ENCODE measurements around the gene TSC2. TPM values are rescaled to one million over a fixed set of nuclear protein-coding genes. Genes with fewer than 3 reads are reported as not detected.

Gene TSC2
- total RNA-seq, 1 experiment from 2014 or later, result 109 TPM

DNA sequence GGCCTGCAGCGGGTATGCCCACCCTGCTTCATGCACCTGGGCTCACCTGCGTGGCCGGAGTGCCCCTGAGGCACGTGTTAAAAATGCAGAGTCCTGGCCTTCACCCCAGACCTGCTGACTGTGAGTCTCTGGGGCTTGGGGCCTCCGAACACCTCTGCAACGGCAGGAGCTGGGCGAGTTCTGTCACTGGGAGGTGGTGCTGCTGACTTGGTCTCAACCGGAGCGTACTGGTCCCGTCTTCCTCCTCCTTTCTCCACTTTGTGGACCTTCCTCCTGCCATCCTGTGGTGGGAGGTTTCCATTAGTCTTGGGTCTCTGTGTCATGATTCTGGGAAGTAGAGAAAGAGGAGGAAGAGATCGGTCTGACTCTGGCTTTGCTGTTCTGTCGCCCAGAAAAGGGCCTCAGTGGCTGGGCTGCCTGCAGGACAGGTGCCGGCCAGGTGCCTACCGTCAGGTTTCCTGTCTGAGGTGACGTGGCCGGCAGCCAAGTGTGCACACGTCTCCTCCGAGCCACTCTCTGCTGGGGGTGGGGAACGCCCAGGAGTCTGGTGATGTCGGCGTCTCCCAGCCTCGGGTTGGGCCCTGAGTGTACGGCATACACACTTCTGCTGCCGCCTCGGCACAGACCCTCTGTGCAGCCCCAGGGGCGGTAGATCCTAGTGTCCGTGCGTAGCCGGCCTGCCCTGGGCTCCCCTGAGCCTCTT, 6.9 kb downstream of the TSC2 start:
- no peaks in the 10 kb centered on the region for H3K36me3 ChIP-seq (ENCODE audit: control insufficient read depth, insufficient read depth, low read length)
- Mint-ChIP-seq H3K4me3 (ENCODE audit: unreplicated experiment) (no peak overlapping the region), H3K27ac (ENCODE audit: unreplicated experiment) (no peak overlapping the region), H3K4me1 (ENCODE audit: low read depth, unreplicated experiment) (no peaks in the 10 kb centered on the region), H3K36me3 (ENCODE audit: insufficient read depth, unreplicated experiment) (peaks cover 16% of the 10 kb centered on the region), H3K27me3 (ENCODE audit: insufficient read depth, unreplicated experiment) (no peaks in the 10 kb centered on the region), H3K9me3 (ENCODE audit: unreplicated experiment) (no peaks in the 10 kb centered on the region)
- CTCF ChIA-PET, result no interaction called here
- no peaks in the 10 kb centered on the region for H3K9me3 ChIP-seq
- intact Hi-C loops (cut with micrococcal nuclease; ENCODE audit: unreplicated experiment), result no loop called here
- H3K4me3 ChIP-seq (ENCODE audit: low read depth, low read length), result no peak overlapping the region
- TF ChIP-seq, protein P1, sequence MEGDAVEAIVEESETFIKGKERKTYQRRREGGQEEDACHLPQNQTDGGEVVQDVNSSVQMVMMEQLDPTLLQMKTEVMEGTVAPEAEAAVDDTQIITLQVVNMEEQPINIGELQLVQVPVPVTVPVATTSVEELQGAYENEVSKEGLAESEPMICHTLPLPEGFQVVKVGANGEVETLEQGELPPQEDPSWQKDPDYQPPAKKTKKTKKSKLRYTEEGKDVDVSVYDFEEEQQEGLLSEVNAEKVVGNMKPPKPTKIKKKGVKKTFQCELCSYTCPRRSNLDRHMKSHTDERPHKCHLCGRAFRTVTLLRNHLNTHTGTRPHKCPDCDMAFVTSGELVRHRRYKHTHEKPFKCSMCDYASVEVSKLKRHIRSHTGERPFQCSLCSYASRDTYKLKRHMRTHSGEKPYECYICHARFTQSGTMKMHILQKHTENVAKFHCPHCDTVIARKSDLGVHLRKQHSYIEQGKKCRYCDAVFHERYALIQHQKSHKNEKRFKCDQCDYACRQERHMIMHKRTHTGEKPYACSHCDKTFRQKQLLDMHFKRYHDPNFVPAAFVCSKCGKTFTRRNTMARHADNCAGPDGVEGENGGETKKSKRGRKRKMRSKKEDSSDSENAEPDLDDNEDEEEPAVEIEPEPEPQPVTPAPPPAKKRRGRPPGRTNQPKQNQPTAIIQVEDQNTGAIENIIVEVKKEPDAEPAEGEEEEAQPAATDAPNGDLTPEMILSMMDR (IDR thresholded peaks at IDR 0.05; ENCODE audit: insufficient read depth in 1 of 2, low read depth in 1 of 2, low read length in 1 of 2, severe bottlenecking in 1 of 2, unreplicated experiment in 1 of 2), result no peak
- POLR2A ChIA-PET, result no interaction called here
- no peaks in the 10 kb centered on the region for H3K4me1 ChIP-seq
- no TSS peak for BruUV-seq (replicated peaks)
- no peak for DNase-seq
- H3K27me3 ChIP-seq (replicated peaks; ENCODE audit: control insufficient read depth, insufficient read depth, low read length), result no peaks in the 10 kb centered on the region

DNA sequence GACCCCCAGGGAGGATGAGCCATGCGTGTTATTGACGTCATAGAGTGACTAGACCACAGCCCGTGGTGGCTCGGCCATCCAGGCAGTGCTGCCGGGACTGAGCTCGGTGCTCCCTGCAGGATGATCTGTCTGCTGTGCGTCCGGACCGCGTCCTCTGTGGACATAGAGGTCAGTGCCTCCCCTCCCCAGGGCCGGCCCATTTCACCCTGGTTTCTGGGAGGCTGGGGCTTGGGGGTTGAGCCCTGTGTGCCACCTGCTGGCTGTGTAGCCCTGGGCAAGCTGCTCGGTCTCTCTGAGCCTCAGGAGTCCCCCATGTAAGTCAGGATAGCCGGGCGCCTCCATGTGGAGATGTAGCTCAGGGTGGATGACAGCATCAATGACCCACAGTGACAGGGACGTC, 8.3 kb downstream of the TSC2 start:
- Histone ChIP-seq H3K36me3 (ENCODE audit: control insufficient read depth, insufficient read depth, low read length) (no peaks in the 10 kb centered on the region), H3K4me1 (no peaks in the 10 kb centered on the region), H3K9me3 (no peaks in the 10 kb centered on the region), H3K4me3 (ENCODE audit: low read depth, low read length) (no peak overlapping the region), H3K27me3 (replicated peaks; ENCODE audit: control insufficient read depth, insufficient read depth, low read length) (no peaks in the 10 kb centered on the region)
- no peak for DNase-seq
- intact Hi-C loops (cut with micrococcal nuclease; ENCODE audit: unreplicated experiment), result loop anchor here (1.0 to 2.0 kb wide), 2 partner anchors 33 to 35 kb away; no protein-coding TSS in a partner anchor
- Mint-ChIP-seq H3K27ac (ENCODE audit: unreplicated experiment) (no peak overlapping the region), H3K9me3 (ENCODE audit: unreplicated experiment) (no peaks in the 10 kb centered on the region), H3K4me1 (ENCODE audit: low read depth, unreplicated experiment) (no peaks in the 10 kb centered on the region), H3K27me3 (ENCODE audit: insufficient read depth, unreplicated experiment) (no peaks in the 10 kb centered on the region), H3K36me3 (ENCODE audit: insufficient read depth, unreplicated experiment) (peaks cover 16% of the 10 kb centered on the region), H3K4me3 (ENCODE audit: unreplicated experiment) (no peak overlapping the region)
- ChIA-PET CTCF (interaction anchor here (0.9 to 2.4 kb wide), 3 partner anchors 8 to 33 kb away, joined by 3 to 13 read pairs (median 3); partner anchors contain the start of genes NTHL1 and TSC2), POLR2A (no interaction called here)
- TF ChIP-seq, protein P1 (IDR thresholded peaks at IDR 0.05; ENCODE audit: insufficient read depth in 1 of 2, low read depth in 1 of 2, low read length in 1 of 2, severe bottlenecking in 1 of 2, unreplicated experiment in 1 of 2), result peak in 1 of 2 experiments; percentile 37
- BruUV-seq (replicated peaks), result no TSS peak

DNA sequence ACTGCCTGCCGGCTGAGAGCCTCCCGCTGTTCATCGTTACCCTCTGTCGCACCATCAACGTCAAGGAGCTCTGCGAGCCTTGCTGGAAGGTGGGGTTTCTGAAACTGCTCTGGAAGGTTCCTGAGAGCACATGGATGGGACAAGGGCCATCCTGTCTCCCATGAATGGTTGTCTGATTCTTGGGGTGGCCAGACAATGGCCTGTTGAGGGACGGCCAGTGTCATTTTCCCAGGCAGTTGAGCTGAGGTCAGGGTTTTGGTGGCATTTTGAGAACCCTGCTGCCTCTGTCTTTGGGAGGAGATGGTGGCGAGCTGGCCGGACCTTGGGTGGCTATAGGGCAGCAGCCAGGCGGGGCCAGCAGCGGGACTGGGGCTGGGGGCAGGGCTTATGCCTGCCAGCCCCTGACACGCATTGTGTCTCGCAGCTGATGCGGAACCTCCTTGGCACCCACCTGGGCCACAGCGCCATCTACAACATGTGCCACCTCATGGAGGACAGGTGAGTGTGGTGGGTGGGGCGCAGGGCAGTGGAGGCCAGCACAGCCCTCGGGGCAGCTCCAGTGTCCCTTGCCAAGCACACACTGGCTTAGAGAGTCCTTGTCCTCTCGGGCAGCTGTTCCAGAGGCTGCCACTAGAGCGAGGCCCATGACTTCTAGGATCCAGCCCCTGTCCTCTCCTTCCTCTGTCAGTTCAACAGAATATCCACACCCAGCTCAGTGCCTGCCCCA, 9.1 kb downstream of the TSC2 start:
- Mint-ChIP-seq H3K27ac (ENCODE audit: unreplicated experiment) (no peak overlapping the region), H3K27me3 (ENCODE audit: insufficient read depth, unreplicated experiment) (no peaks in the 10 kb centered on the region), H3K4me1 (ENCODE audit: low read depth, unreplicated experiment) (no peaks in the 10 kb centered on the region), H3K4me3 (ENCODE audit: unreplicated experiment) (no peak overlapping the region), H3K36me3 (ENCODE audit: insufficient read depth, unreplicated experiment) (peaks cover 16% of the 10 kb centered on the region), H3K9me3 (ENCODE audit: unreplicated experiment) (no peaks in the 10 kb centered on the region)
- Histone ChIP-seq H3K9me3 (no peaks in the 10 kb centered on the region), H3K27me3 (replicated peaks; ENCODE audit: control insufficient read depth, insufficient read depth, low read length) (no peaks in the 10 kb centered on the region), H3K4me1 (no peaks in the 10 kb centered on the region), H3K36me3 (ENCODE audit: control insufficient read depth, insufficient read depth, low read length) (no peaks in the 10 kb centered on the region), H3K4me3 (ENCODE audit: low read depth, low read length) (no peak overlapping the region)
- peak in 1 of 2 experiments; percentile 33 for DNase-seq
- intact Hi-C loops (cut with micrococcal nuclease; ENCODE audit: unreplicated experiment), result loop anchor here (1.0 to 2.0 kb wide), 2 partner anchors 34 kb away; no protein-coding TSS in a partner anchor
- CTCF ChIA-PET, result interaction anchor here (1.0 to 2.4 kb wide), 2 partner anchors 33 to 34 kb away, joined by 5 to 13 read pairs; no protein-coding TSS in a partner anchor
- no TSS peak for BruUV-seq (replicated peaks)
- POLR2A ChIA-PET, result interaction anchor here (0.6 kb wide), 1 partner anchor 130 kb away, joined by 5 read pairs; no protein-coding TSS in a partner anchor
- TF ChIP-seq, protein P1 (IDR thresholded peaks at IDR 0.05; ENCODE audit: insufficient read depth in 1 of 2, low read depth in 1 of 2, low read length in 1 of 2, severe bottlenecking in 1 of 2, unreplicated experiment in 1 of 2), result peak; percentile 21 to 29
